Measurements from ENCODE around the gene PLPPR5. TPM values are rescaled to one million over a fixed set of nuclear protein-coding genes. Genes with fewer than 3 reads are reported as not detected.

Gene PLPPR5
- total and polyA plus RNA-seq, 2 of the 4 experiments (the other 2 are of a cell fraction): under 0.01 to 0.05 TPM

DNA sequence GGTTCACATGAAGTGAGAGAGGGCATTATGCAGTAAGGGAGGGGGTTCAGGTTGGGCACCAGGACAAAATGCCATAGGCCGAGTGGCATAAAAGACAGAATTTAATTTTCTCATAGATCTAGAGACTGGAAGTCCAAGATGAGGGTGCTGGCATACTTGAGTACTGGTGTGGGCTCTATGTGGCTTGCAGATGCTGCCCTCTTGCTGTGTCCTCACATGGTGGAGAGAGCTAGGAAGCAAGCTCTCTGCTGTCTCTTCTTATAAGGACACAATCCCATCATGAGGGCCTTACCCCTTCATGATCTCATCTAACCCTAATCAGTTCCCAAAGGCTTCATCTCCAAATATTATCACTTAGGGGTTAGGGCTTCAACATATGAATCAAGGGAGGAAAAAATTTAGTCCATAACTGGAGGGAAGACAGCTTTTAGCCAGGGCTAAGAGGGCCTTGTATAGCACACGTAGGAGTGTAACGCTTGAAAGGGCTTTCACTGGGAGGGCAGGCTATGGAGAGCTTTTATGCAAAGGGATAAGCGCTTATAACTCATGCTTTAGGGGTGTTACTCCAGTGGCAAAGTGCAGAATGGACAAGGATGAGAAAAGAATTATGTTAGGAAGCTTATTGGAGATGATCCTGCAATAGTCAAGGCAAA lies 64.5 kb downstream of the PLPPR5 start (continued):
- TF ChIP-seq RCOR1 (IDR thresholded peaks at IDR 0.05; ENCODE audit: insufficient replicate concordance, low read length): no peak

DNA sequence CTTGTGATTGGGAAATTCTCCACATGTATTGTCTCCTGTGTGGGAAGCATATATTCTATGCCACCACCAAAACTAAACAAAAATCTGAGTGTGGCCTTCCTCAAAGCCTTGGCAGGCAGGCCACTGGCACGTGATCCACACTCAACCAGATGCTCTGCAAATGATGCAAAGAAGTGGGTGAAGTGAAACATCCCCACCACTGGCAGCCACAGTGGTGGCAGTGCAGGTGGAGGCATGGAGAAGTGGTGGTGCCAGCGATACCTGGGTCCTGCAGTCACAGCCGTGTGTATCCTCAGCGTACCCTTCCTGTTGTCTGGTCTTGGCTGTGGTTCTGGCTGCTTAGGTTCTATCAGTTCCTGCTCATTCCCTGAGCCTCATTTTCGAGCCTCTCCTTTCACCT lies 65.2 kb downstream of the PLPPR5 start:
- Histone ChIP-seq H3K4ac (ENCODE audit: low read depth, low read length) (no peak overlapping the region), H2BK20ac (ENCODE audit: low read depth, low read length) (no peak overlapping the region), H4K5ac (ENCODE audit: low read depth, low read length) (no peak overlapping the region), H3K14ac (replicated peaks; ENCODE audit: low read depth, low read length) (no peak overlapping the region), H3K27ac (ENCODE audit: insufficient read depth, low read length) (no peak overlapping the region), H3K23ac (ENCODE audit: low read depth, low read length) (no peak overlapping the region), H3K18ac (ENCODE audit: low read depth, low read length) (no peak overlapping the region), H3K9me3 (ENCODE audit: control insufficient read depth, insufficient read depth, low read length) (no peaks in the 10 kb centered on the region), H3K4me2 (ENCODE audit: low read depth, low read length) (no peak overlapping the region), H4K20me1 (ENCODE audit: insufficient read depth, low read length) (no peaks in the 10 kb centered on the region), H3K27me3 (ENCODE audit: control insufficient read depth, insufficient read depth, low read length) (no peaks in the 10 kb centered on the region), H3K9me1 (ENCODE audit: insufficient read depth, low read length) (0 out of 2 replicates have a peak, but pooled peaks cover 2% of the 10 kb centered on the region), H2BK5ac (ENCODE audit: low read depth, low read length, poor library complexity, severe bottlenecking) (no peak overlapping the region), H4K91ac (ENCODE audit: insufficient read depth, low read depth, low read length) (no peak overlapping the region), H3K56ac (ENCODE audit: extremely low read depth, insufficient read depth, low read length) (no peak overlapping the region), H3K4me1 (ENCODE audit: control insufficient read depth, insufficient read depth, low read length) (peaks cover 6% of the 10 kb centered on the region; the same call in 1 of the 2 replicates), H3K4me3 (ENCODE audit: insufficient read depth, low read depth, low read length) (no peak overlapping the region), H2AFZ (replicated peaks; ENCODE audit: low read length, poor library complexity) (no peak overlapping the region), H3K9ac (ENCODE audit: low read depth, low read length) (no peak overlapping the region), H3K79me1 (ENCODE audit: low read depth in 1 of 2, low read length in 2 of 2) (no peaks in the 10 kb centered on the region), H2AK9ac (replicated peaks; ENCODE audit: low read depth, low read length, poor library complexity) (no peak overlapping the region), H2AK5ac (ENCODE audit: low read depth, low read length) (no peak overlapping the region), H2BK15ac (ENCODE audit: low read depth, low read length) (no peak overlapping the region), H3K36me3 (ENCODE audit: control insufficient read depth, insufficient read depth, low read length) (no peaks in the 10 kb centered on the region), H4K8ac (ENCODE audit: low read depth in 2 of 2, low read length in 2 of 2) (no peak overlapping the region), H2BK120ac (ENCODE audit: low read depth, low read length) (no peak overlapping the region)
- ATAC-seq (ENCODE audit: low read depth): no peak
- WGBS, 2 experiments (ENCODE audit: extremely low coverage in 2 of 2, insufficient read length in 1 of 2): no CpG with 5 or more reads among the region's 5 CpGs
- DNase-seq: no peak
- TF ChIP-seq NFE2L2 (IDR thresholded peaks at IDR 0.05; ENCODE audit: low read depth, low read length) (no peak), MXI1 (IDR thresholded peaks at IDR 0.05; ENCODE audit: borderline replicate concordance, low read depth, low read length) (no peak), FOS (IDR thresholded peaks at IDR 0.05; ENCODE audit: low read depth, low read length) (no peak), RAD21 (IDR thresholded peaks at IDR 0.05; ENCODE audit: low read length) (no peak), RFX5 (IDR thresholded peaks at IDR 0.05; ENCODE audit: low read depth, low read length) (no peak), RCOR1 (IDR thresholded peaks at IDR 0.05; ENCODE audit: insufficient replicate concordance, low read length) (no peak), CEBPB (IDR thresholded peaks at IDR 0.05; ENCODE audit: low read depth, low read length) (no peak)
- TF ChIP-seq, protein P1, sequence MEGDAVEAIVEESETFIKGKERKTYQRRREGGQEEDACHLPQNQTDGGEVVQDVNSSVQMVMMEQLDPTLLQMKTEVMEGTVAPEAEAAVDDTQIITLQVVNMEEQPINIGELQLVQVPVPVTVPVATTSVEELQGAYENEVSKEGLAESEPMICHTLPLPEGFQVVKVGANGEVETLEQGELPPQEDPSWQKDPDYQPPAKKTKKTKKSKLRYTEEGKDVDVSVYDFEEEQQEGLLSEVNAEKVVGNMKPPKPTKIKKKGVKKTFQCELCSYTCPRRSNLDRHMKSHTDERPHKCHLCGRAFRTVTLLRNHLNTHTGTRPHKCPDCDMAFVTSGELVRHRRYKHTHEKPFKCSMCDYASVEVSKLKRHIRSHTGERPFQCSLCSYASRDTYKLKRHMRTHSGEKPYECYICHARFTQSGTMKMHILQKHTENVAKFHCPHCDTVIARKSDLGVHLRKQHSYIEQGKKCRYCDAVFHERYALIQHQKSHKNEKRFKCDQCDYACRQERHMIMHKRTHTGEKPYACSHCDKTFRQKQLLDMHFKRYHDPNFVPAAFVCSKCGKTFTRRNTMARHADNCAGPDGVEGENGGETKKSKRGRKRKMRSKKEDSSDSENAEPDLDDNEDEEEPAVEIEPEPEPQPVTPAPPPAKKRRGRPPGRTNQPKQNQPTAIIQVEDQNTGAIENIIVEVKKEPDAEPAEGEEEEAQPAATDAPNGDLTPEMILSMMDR (conservative IDR thresholded peaks at IDR 0.05; ENCODE audit: low read depth, low read length): no peak
- TF ChIP-seq, protein P2, sequence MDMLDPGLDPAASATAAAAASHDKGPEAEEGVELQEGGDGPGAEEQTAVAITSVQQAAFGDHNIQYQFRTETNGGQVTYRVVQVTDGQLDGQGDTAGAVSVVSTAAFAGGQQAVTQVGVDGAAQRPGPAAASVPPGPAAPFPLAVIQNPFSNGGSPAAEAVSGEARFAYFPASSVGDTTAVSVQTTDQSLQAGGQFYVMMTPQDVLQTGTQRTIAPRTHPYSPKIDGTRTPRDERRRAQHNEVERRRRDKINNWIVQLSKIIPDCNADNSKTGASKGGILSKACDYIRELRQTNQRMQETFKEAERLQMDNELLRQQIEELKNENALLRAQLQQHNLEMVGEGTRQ (IDR thresholded peaks at IDR 0.05; ENCODE audit: low read depth, low read length): no peak
- CTCF ChIA-PET: no interaction called here
- dilution Hi-C loops (cut with HindIII; ENCODE audit: low sequenced_read_pairs, unreplicated experiment) (no loop called here), in situ Hi-C loops (cut with MboI; ENCODE audit: low sequenced_read_pairs) (no loop called here), intact Hi-C loops (cut with micrococcal nuclease) (no loop called here)
- BruUV-seq (replicated peaks): no TSS peak
- POLR2A ChIA-PET (ENCODE audit: unreplicated experiment): no interaction called here
